GM12892 (cell line): ENCODE data around the gene KDM4D.
"Not testable (repeated sequence)": the region's sequence is repeated elsewhere in the genome, so short reads cannot be mapped to it uniquely, and the experiment has no call there.

Experiments
- POLR2A ChIP-seq: IDR thresholded peaks from 2 replicates; pipeline ENCODE4 v1.6.1; 2011; ENCODE audit warnings: low read depth, low read length, control low read depth
- POLR2AphosphoS5 ChIP-seq: IDR thresholded peaks from 2 replicates; pipeline ENCODE4 v1.6.1; 2011; ENCODE audit warnings: low read depth, low read length, control low read depth

DNA sequence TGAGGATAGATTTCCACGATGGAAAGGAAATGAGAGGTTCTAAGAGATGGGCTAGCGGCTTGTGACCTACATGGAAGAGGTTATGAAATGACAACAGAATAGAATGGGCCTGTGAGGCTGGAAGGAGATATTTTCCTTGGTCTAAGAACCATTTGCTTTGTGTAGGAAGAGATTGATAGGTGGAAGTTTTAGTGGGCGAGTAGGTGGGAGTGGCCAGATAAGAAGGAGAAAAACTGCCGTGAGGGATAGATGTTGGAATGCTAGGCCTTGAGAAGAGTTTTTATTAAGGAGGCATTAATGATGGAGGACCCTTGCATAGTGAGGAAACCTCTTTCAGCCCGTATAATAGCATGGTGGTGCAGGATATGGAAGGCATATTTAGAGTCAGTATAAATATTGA lies 48.0 kb downstream of the KDM4D start:
- TF ChIP-seq POLR2AphosphoS5, POLR2A: not testable (repeated sequence)
